Gastrocnemius medialis (tissue), 4 donors: ENCODE results near the gene SPSB4.

Experiments used
- CTCF ChIP-seq, 5 experiments: fragments of 450-650 bp in 3 of 5; fragments of 200-600 bp in 2 of 5; sonication (generic) in 2 of 5; IDR thresholded peaks in 4 of 5; conservative IDR thresholded peaks in 1 of 5; 1 replicate in 4 of 5; 2 replicates in 1 of 5; pipeline ENCODE4 v1.5.1; 2016 to 2019; ENCODE audit warnings: antibody characterized with exemption in 5 of 5, mild to moderate bottlenecking in 3 of 5, moderate library complexity in 3 of 5
- POLR2A ChIP-seq, 2 donors: fragments of 450-650 bp; IDR thresholded peaks; one replicate each; pipeline ENCODE4 v1.6.1; 2017; ENCODE audit warnings: antibody characterized with exemption in 2 of 2, mild to moderate bottlenecking in 2 of 2, moderate library complexity in 2 of 2

- no peak for TF ChIP-seq CTCF (IDR thresholded peaks at IDR 0.05 in 4 of 5, conservative IDR thresholded peaks at IDR 0.05 in 1 of 5)
- TF ChIP-seq POLR2A (IDR thresholded peaks at IDR 0.05): no peak
Observed at GRCh38 chr3:141116721-141117120, 65.6 kb downstream of the SPSB4 start.
